ENCODE results near the gene PPFIA1. TPM values are rescaled to one million over a fixed set of nuclear protein-coding genes. Genes with fewer than 3 reads are reported as not detected.
"Not testable (repeated sequence)": the region's sequence is repeated elsewhere in the genome, so short reads cannot be mapped to it uniquely, and the experiment has no call there.

PPFIA1 gene
- total RNA-seq, 4 donors from 2014 or later = 18.8 to 79.7 (median 39.1) TPM

DNA sequence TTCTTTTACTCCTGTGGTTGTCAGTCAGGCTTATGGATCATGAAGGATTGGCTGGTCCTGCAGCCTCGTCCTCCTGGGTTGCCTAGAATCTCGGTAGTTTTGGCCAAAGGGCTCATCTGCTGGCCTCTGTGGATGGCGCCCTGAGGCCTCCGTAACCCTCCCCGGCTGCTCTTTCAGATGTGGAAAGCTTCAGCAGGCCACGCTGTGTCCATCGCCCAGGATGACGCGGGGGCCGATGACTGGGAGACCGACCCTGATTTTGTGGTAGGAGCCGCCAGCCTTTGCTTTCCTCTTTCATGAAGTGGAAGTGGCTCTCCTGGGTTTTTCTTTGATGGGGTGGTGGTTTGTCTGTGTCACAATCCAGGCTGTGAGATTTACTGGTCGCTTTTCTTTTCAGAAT is 136.6 kb downstream of the PPFIA1 start:
- intact Hi-C loops (cut with DNase I; ENCODE audit: low total_unique reads) = no loop called here
- no peak overlapping the region for H3K4me3 ChIP-seq
- H3K9me3 ChIP-seq = no peaks in the 10 kb centered on the region
- no peaks in the 10 kb centered on the region for H3K36me3 ChIP-seq
- no peak overlapping the region for H3K27ac ChIP-seq
- no peak for DNase-seq
- H3K27me3 ChIP-seq = no peaks in the 10 kb centered on the region
- no peak for TF ChIP-seq POLR2A (IDR thresholded peaks at IDR 0.05)
- TF ChIP-seq, protein P1, sequence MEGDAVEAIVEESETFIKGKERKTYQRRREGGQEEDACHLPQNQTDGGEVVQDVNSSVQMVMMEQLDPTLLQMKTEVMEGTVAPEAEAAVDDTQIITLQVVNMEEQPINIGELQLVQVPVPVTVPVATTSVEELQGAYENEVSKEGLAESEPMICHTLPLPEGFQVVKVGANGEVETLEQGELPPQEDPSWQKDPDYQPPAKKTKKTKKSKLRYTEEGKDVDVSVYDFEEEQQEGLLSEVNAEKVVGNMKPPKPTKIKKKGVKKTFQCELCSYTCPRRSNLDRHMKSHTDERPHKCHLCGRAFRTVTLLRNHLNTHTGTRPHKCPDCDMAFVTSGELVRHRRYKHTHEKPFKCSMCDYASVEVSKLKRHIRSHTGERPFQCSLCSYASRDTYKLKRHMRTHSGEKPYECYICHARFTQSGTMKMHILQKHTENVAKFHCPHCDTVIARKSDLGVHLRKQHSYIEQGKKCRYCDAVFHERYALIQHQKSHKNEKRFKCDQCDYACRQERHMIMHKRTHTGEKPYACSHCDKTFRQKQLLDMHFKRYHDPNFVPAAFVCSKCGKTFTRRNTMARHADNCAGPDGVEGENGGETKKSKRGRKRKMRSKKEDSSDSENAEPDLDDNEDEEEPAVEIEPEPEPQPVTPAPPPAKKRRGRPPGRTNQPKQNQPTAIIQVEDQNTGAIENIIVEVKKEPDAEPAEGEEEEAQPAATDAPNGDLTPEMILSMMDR (IDR thresholded peaks at IDR 0.05) = no peak
- H3K4me1 ChIP-seq = no peaks in the 10 kb centered on the region

- no peaks in the 10 kb centered on the region for H3K36me3 ChIP-seq
- intact Hi-C loops (cut with DNase I; ENCODE audit: low total_unique reads) = no loop called here
- no peaks in the 10 kb centered on the region for H3K9me3 ChIP-seq
- H3K4me3 ChIP-seq = no peak overlapping the region
- no peaks in the 10 kb centered on the region for H3K4me1 ChIP-seq
- no peak overlapping the region for H3K27ac ChIP-seq
- no peak for TF ChIP-seq POLR2A (IDR thresholded peaks at IDR 0.05)
- TF ChIP-seq, protein P1 (IDR thresholded peaks at IDR 0.05) = no peak
- DNase-seq = no peak
- H3K27me3 ChIP-seq = no peaks in the 10 kb centered on the region
Observed at GRCh38 chr11:70407814-70408213, 137.3 kb downstream of the PPFIA1 start.

DNA sequence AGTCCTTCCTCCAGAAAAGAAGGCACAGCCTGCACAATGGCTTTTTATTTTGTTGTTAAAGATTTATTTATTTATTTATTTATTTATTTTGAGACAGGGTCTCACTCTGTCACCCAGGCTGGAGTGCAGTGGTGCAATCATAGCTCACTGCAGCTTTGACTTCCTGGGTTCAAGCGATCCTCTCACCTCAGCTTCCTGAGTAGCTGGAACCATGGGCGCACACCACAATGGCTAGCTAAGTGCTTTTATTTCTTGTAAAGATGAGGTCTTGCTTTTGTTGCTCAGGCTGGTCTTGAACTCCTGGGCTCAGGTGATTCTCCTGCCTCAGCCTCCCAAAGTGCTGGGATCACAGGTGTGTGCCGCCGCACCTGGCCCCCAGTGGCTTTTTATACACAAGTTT is 137.8 kb downstream of the PPFIA1 start:
- H3K4me1 ChIP-seq; H3K27ac ChIP-seq; H3K36me3 ChIP-seq; DNase-seq; intact Hi-C loops (cut with DNase I; ENCODE audit: low total_unique reads); H3K4me3 ChIP-seq; H3K27me3 ChIP-seq; H3K9me3 ChIP-seq: not testable (repeated sequence)

GRCh38 chr11:70409437-70409836 is 138.9 kb downstream of the PPFIA1 start:
- H3K4me1 ChIP-seq = no peaks in the 10 kb centered on the region
- DNase-seq = no peak
- no peaks in the 10 kb centered on the region for H3K9me3 ChIP-seq
- TF ChIP-seq, protein P1 (IDR thresholded peaks at IDR 0.05) = no peak
- no peak for TF ChIP-seq POLR2A (IDR thresholded peaks at IDR 0.05)
- intact Hi-C loops (cut with DNase I; ENCODE audit: low total_unique reads) = no loop called here
- no peak overlapping the region for H3K4me3 ChIP-seq
- H3K27ac ChIP-seq = no peak overlapping the region
- no peaks in the 10 kb centered on the region for H3K27me3 ChIP-seq
- no peaks in the 10 kb centered on the region for H3K36me3 ChIP-seq

DNA sequence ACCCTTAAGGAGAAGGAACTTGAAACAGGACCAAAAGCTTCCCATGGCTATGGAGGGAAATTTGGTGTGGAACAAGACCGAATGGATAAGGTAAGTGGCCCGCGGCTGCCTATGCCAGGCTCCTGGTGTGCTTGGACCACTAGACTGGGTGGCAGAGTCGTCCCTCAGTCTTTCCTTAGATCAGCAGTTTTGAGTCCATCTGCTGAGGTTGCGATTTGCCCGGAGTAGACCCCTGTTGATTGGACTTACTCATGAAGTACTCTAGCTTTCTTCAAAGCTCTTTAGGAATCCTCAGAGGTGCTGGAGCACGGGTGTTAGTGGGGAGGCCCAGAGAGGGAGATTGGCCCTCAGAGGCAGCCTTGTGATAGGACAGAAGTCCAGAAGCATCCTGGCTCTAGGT is 139.4 kb downstream of the PPFIA1 start:
- no peak for TF ChIP-seq POLR2A (IDR thresholded peaks at IDR 0.05)
- TF ChIP-seq, protein P1 (IDR thresholded peaks at IDR 0.05) = no peak
- intact Hi-C loops (cut with DNase I; ENCODE audit: low total_unique reads) = no loop called here
- no peaks in the 10 kb centered on the region for H3K4me1 ChIP-seq
- H3K4me3 ChIP-seq = no peak overlapping the region
- no peak for DNase-seq
- no peak overlapping the region for H3K27ac ChIP-seq
- no peaks in the 10 kb centered on the region for H3K27me3 ChIP-seq
- no peaks in the 10 kb centered on the region for H3K9me3 ChIP-seq
- no peaks in the 10 kb centered on the region for H3K36me3 ChIP-seq

Data from uterus (tissue), 4 donors.